Measurements from ENCODE around the gene THOC2.
A peak's percentile ranks its signal among the peaks of the same experiment; 100 is the strongest.
"Not testable (repeated sequence)": the region's sequence is repeated elsewhere in the genome, so short reads cannot be mapped to it uniquely, and the experiment has no call there.

Gene THOC2

GRCh38 chrX:123675154-123675553 lies 57.7 kb downstream of the THOC2 start:
- Mint-ChIP-seq H3K4me3 (no peak overlapping the region), H3K4me1 (peaks cover 4% of the 10 kb centered on the region), H3K9me3 (peaks cover 3% of the 10 kb centered on the region), H3K27ac (no peak overlapping the region), H3K27me3 (no peaks in the 10 kb centered on the region), H3K36me3 (peaks cover 33% of the 10 kb centered on the region)
- ATAC-seq (ENCODE audit: low read depth), result no peak
- no peak for DNase-seq (ENCODE audit: low spot score in 2 of 2)

GRCh38 chrX:123673813-123674212 lies 59.0 kb downstream of the THOC2 start:
- Mint-ChIP-seq H3K4me1 (peaks cover 4% of the 10 kb centered on the region), H3K4me3 (no peak overlapping the region), H3K27ac (no peak overlapping the region), H3K36me3 (peaks cover 29% of the 10 kb centered on the region), H3K27me3 (no peaks in the 10 kb centered on the region), H3K9me3 (peaks cover 3% of the 10 kb centered on the region)
- DNase-seq (ENCODE audit: low spot score in 2 of 2) (no peak), ATAC-seq (ENCODE audit: low read depth) (no peak)

DNA sequence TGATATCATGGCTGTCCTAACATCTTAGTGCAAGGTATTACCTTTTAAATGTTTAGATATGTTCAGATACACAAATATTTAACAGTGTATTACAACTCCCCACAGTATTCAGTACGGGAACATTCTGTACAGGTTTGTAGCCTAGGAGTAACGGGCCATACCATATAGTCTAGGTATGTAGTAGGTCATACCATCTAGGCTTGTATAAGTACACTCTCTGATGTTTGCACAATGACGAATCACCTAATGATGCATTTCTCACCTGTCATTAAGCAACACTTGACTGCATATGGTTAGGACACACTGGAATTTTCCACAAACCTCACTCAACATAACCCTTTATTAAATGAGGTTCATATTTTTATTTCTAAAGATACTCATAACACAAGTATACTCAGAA lies 67.7 kb downstream of the THOC2 start:
- Mint-ChIP-seq H3K36me3 (peaks cover 46% of the 10 kb centered on the region), H3K9me3 (no peaks in the 10 kb centered on the region), H3K27ac (no peak overlapping the region), H3K4me3 (no peak overlapping the region), H3K27me3 (no peaks in the 10 kb centered on the region), H3K4me1 (no peaks in the 10 kb centered on the region)
- DNase-seq (ENCODE audit: low spot score in 2 of 2) (no peak), ATAC-seq (ENCODE audit: low read depth) (no peak)

- not testable (repeated sequence) for ATAC-seq (ENCODE audit: low read depth); H3K27me3 Mint-ChIP-seq; H3K9me3 Mint-ChIP-seq; DNase-seq (ENCODE audit: low spot score in 2 of 2); H3K27ac Mint-ChIP-seq; H3K4me1 Mint-ChIP-seq; H3K4me3 Mint-ChIP-seq
- H3K36me3 Mint-ChIP-seq, result peaks cover 45% of the 10 kb centered on the region
These were observed 68.2 kb downstream of the THOC2 start for GRCh38 chrX:123664467-123665167.

DNA sequence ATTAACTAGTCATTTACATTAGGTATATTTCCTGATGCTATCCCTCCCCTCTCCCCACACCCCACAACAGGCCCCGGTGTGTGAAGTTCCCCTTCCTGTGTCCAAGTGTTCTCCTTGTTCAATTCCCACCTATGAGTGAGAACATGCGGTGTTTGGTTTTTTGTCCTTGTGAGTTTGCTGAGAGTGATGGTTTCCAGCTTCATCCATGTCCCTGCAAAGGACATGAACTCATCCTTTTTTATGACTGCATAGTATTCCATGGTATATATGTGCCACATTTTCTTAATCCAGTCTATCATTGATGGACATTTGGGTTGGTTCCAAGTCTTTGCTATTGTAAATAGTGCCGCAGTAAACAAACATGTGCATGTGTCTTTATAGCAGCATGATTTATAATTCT lies 69.1 kb downstream of the THOC2 start:
- not testable (repeated sequence) for H3K27ac Mint-ChIP-seq; H3K27me3 Mint-ChIP-seq; H3K9me3 Mint-ChIP-seq; ATAC-seq (ENCODE audit: low read depth); H3K4me1 Mint-ChIP-seq; H3K4me3 Mint-ChIP-seq; DNase-seq (ENCODE audit: low spot score in 2 of 2)
- H3K36me3 Mint-ChIP-seq, result peaks cover 45% of the 10 kb centered on the region

DNA sequence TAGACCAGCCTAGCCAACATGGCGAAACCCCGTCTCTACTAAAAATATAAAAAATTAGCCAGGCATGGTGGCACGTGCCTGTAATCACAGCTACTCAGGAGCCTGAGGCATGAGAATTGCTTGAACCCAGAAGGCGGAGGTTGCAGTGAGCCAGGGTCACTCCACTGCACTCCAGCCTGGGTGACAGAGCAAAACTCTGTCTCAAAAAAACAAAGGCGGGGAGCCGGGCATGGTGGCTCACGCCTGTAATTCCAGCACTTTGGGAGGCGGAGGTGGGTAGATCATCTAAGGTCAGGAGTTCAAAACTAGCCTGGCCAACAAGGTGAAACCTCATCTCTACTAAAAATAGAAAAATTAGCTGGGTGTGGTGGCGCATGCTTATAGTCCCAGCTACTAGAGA lies 76.3 kb downstream of the THOC2 start:
- not testable (repeated sequence) for H3K27me3 Mint-ChIP-seq; H3K4me3 Mint-ChIP-seq; H3K27ac Mint-ChIP-seq; H3K9me3 Mint-ChIP-seq; DNase-seq (ENCODE audit: low spot score in 2 of 2); ATAC-seq (ENCODE audit: low read depth); H3K4me1 Mint-ChIP-seq
- peaks cover 24% of the 10 kb centered on the region for H3K36me3 Mint-ChIP-seq

GRCh38 chrX:123648811-123649181 lies 84.1 kb downstream of the THOC2 start:
- peaks cover 22% of the 10 kb centered on the region for H3K36me3 Mint-ChIP-seq
- not testable (repeated sequence) for ATAC-seq (ENCODE audit: low read depth); H3K27me3 Mint-ChIP-seq; H3K9me3 Mint-ChIP-seq; DNase-seq (ENCODE audit: low spot score in 2 of 2); H3K4me3 Mint-ChIP-seq
- H3K4me1 Mint-ChIP-seq, result peaks cover 17% of the 10 kb centered on the region
- peak overlapping the region; percentile 86 for H3K27ac Mint-ChIP-seq

DNA sequence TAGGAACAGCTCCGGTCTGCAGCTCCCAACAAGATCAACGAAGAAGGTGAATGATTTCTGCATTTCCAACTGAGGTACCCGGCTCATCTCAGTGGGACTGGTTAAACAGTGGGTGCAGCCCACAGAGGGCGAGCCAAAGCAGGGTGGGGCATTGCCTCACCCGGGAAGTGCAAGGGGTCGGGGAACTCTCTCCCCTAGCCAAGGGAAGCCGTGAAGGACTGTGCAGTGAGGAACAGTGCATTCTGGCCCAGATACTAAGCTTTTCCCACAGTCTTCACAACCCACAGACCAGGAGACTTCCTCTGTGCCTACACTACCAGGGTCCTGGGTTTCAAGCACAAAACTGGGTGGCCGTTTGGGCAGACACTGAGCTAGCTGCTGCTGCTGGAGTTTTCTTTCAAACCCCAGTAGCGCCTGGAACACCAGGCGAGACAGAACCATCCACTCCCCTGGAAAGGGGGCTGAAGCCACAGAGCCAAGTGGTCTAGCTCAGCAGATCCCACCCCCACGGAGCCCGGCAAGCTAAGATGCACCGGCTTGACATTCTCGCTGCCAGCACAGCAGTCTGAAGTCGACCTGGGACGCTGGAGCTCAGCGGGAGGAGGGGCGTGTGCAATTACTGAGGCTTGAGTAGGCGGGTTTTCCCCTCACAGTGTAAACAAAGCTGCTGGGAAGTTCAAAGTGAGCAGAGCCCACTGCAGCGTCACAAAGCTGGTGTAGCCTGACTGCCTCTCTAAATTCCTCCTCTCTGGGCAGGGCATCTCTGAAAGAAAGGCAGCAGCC lies 84.6 kb downstream of the THOC2 start:
- DNase-seq (ENCODE audit: low spot score in 2 of 2) (peak in 1 of 2 donors; percentile 0), ATAC-seq (ENCODE audit: low read depth) (peak; percentile 53)
- H3K4me1 Mint-ChIP-seq, result peaks cover 17% of the 10 kb centered on the region
- peak overlapping the region; percentile 86 for H3K27ac Mint-ChIP-seq
- H3K27me3 Mint-ChIP-seq, result no peaks in the 10 kb centered on the region
- no peak overlapping the region for H3K4me3 Mint-ChIP-seq
- no peaks in the 10 kb centered on the region for H3K9me3 Mint-ChIP-seq
- peaks cover 22% of the 10 kb centered on the region for H3K36me3 Mint-ChIP-seq

DNA sequence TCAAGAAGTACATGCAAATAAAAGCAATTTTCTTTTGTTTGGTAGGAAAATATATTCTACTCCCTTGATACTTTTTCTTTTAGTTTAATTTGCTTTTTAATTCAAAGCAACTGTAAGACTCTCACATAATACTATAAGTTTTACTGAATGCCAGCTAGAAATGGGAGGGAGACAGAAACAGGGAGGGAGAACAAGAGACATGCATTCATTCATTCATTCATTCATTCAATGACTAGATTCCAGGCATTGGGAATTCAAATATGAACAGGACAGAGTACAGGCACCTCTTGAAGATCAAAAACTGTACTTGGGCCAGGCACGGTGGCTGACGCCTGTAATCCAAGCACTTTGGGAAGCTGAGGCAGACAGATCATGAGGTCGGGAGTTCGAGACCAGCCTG lies 85.6 kb downstream of the THOC2 start:
- Mint-ChIP-seq H3K4me1 (peaks cover 14% of the 10 kb centered on the region), H3K9me3 (no peaks in the 10 kb centered on the region), H3K27me3 (no peaks in the 10 kb centered on the region), H3K4me3 (no peak overlapping the region), H3K36me3 (peaks cover 20% of the 10 kb centered on the region), H3K27ac (no peak overlapping the region)
- ATAC-seq (ENCODE audit: low read depth) (no peak), DNase-seq (ENCODE audit: low spot score in 2 of 2) (no peak)

GRCh38 chrX:123629502-123629901 lies 103.3 kb downstream of the THOC2 start:
- peaks cover 27% of the 10 kb centered on the region for H3K36me3 Mint-ChIP-seq
- no peak overlapping the region for H3K27ac Mint-ChIP-seq
- DNase-seq (ENCODE audit: low spot score in 2 of 2) (no peak), ATAC-seq (ENCODE audit: low read depth) (no peak)
- H3K27me3 Mint-ChIP-seq, result no peaks in the 10 kb centered on the region
- no peaks in the 10 kb centered on the region for H3K9me3 Mint-ChIP-seq
- H3K4me1 Mint-ChIP-seq, result peaks cover 3% of the 10 kb centered on the region
- no peak overlapping the region for H3K4me3 Mint-ChIP-seq

- no peaks in the 10 kb centered on the region for H3K9me3 Mint-ChIP-seq
- DNase-seq (ENCODE audit: low spot score in 2 of 2) (no peak), ATAC-seq (ENCODE audit: low read depth) (no peak)
- H3K27ac Mint-ChIP-seq, result no peak overlapping the region
- H3K4me3 Mint-ChIP-seq, result no peak overlapping the region
- no peaks in the 10 kb centered on the region for H3K27me3 Mint-ChIP-seq
- peaks cover 3% of the 10 kb centered on the region for H3K4me1 Mint-ChIP-seq
- H3K36me3 Mint-ChIP-seq, result peaks cover 19% of the 10 kb centered on the region
These were observed 105.9 kb downstream of the THOC2 start for GRCh38 chrX:123626962-123627361.

- Mint-ChIP-seq H3K27ac (no peak overlapping the region), H3K27me3 (no peaks in the 10 kb centered on the region), H3K4me1 (peaks cover 3% of the 10 kb centered on the region), H3K9me3 (no peaks in the 10 kb centered on the region), H3K4me3 (no peak overlapping the region), H3K36me3 (peaks cover 23% of the 10 kb centered on the region)
- DNase-seq (ENCODE audit: low spot score in 2 of 2) (no peak), ATAC-seq (ENCODE audit: low read depth) (no peak)
These were observed 106.9 kb downstream of the THOC2 start for GRCh38 chrX:123625952-123626351.

- H3K27ac Mint-ChIP-seq, result no peak overlapping the region
These were observed 107.4 kb downstream of the THOC2 start for GRCh38 chrX:123625477-123625876.

DNA sequence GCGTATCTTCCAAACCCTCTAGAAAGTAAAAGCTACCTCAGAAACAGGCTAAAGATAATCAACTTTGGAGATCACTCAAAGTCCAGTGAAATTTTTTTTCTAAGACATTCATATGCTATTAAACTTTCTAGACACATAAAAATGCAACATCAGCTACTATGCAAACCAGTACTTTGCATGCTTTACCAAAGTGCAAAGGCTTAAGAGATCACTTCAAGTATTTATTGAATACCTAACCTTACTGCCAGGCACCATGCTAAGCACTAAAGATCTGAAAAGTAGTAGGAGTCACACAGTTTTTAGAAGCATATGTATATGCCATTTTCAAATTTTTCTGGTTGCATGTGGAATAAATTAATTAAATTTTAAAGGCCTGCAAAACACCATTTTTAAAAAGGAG lies 115.8 kb downstream of the THOC2 start:
- Mint-ChIP-seq H3K4me3 (no peak overlapping the region), H3K9me3 (no peaks in the 10 kb centered on the region), H3K4me1 (no peaks in the 10 kb centered on the region), H3K27ac (no peak overlapping the region), H3K36me3 (peaks cover 13% of the 10 kb centered on the region), H3K27me3 (no peaks in the 10 kb centered on the region)
- ATAC-seq (ENCODE audit: low read depth), result no peak
- no peak for DNase-seq (ENCODE audit: low spot score in 2 of 2)

More at GRCh38 chrX:123625477-123625876, 107.4 kb downstream of the THOC2 start:
- H3K27me3 Mint-ChIP-seq, result no peaks in the 10 kb centered on the region
- no peaks in the 10 kb centered on the region for H3K9me3 Mint-ChIP-seq
- peaks cover 23% of the 10 kb centered on the region for H3K36me3 Mint-ChIP-seq
- DNase-seq (ENCODE audit: low spot score in 2 of 2), result no peak
- no peak for ATAC-seq (ENCODE audit: low read depth)
- H3K4me1 Mint-ChIP-seq, result peaks cover 3% of the 10 kb centered on the region
- no peak overlapping the region for H3K4me3 Mint-ChIP-seq

All from memory B cell (primary cell).